T-helper 17 cell (primary cell): ENCODE measurements around the gene NUMB. TPM values are rescaled to one million over a fixed set of nuclear protein-coding genes. Genes with fewer than 3 reads are reported as not detected.

Experiments used
- ATAC-seq: fragments of 150-1000 bp; cut with Tn5 transposase; 2 replicates; pipeline ENCODE4 v1.10.0; 2021; ENCODE audit warnings: mild to moderate bottlenecking, moderate library complexity
- DNase-seq, 3 donors: peaks; one replicate each; pipeline versions ENCODE4 v3.0.0 to v3.0.0-alpha.2; 2020 to 2021
- H3K9me3 ChIP-seq: one replicate; pipeline ENCODE4 v1.7.0; 2013; ENCODE audit warnings: low read length, mild to moderate bottlenecking; ENCODE audit not compliant: control insufficient read depth, poor library complexity, severe bottlenecking
- H3K27ac Mint-ChIP-seq: one replicate; pipeline ENCODE4 v1.8.0; 2022; ENCODE audit warnings: mild to moderate bottlenecking, moderate library complexity, mixed read lengths
- H3K27me3 Mint-ChIP-seq: one replicate; pipeline ENCODE4 v1.8.0; 2022; ENCODE audit warnings: mixed read lengths
- H3K36me3 Mint-ChIP-seq: one replicate; pipeline ENCODE4 v1.8.0; 2022; ENCODE audit warnings: low read depth, mixed read lengths
- H3K4me1 Mint-ChIP-seq: one replicate; pipeline ENCODE4 v1.8.0; 2022; ENCODE audit warnings: mild to moderate bottlenecking, mixed read lengths
- H3K4me3 Mint-ChIP-seq: one replicate; pipeline ENCODE4 v1.8.0; 2022; ENCODE audit warnings: mild to moderate bottlenecking, moderate library complexity, mixed read lengths
- total RNA-seq, 4 donors: library from RNA in 2 of 4; stranded (reverse) in 2 of 4; gene quantifications; one replicate each; pipeline ENCODE4 v1.2.3 and lab custom pipeline; 2022 to 2026

Gene NUMB
- total RNA-seq, 2 donors from 2014 or later, result 38.8 to 45.7 TPM

GRCh38 chr14:73280903-73281302, 177.4 kb downstream of the NUMB start:
- H3K36me3 Mint-ChIP-seq, result peaks cover 26% of the 10 kb centered on the region

GRCh38 chr14:73277376-73277775, 181.0 kb downstream of the NUMB start:
- Mint-ChIP-seq H3K4me1 (peaks cover 7% of the 10 kb centered on the region), H3K27me3 (no peaks in the 10 kb centered on the region), H3K27ac (no peak overlapping the region), H3K4me3 (no peak overlapping the region), H3K36me3 (peaks cover 19% of the 10 kb centered on the region)
- DNase-seq (no peak), ATAC-seq (no peak)
- no peaks in the 10 kb centered on the region for H3K9me3 ChIP-seq

More at GRCh38 chr14:73280903-73281302, 177.4 kb downstream of the NUMB start:
- Mint-ChIP-seq H3K4me1 (peaks cover 8% of the 10 kb centered on the region), H3K27ac (no peak overlapping the region), H3K4me3 (no peak overlapping the region), H3K27me3 (no peaks in the 10 kb centered on the region)
- H3K9me3 ChIP-seq, result no peaks in the 10 kb centered on the region
- ATAC-seq (no peak), DNase-seq (no peak)

- no peak for ATAC-seq
- peaks cover 15% of the 10 kb centered on the region for H3K36me3 Mint-ChIP-seq
Measured at GRCh38 chr14:73276836-73277235, 181.5 kb downstream of the NUMB start.

GRCh38 chr14:73273799-73274198, 184.5 kb downstream of the NUMB start:
- DNase-seq (no peak), ATAC-seq (no peak)
- no peaks in the 10 kb centered on the region for H3K9me3 ChIP-seq
- H3K4me3 Mint-ChIP-seq, result no peak overlapping the region
- no peak overlapping the region for H3K27ac Mint-ChIP-seq
- H3K4me1 Mint-ChIP-seq, result peaks cover 17% of the 10 kb centered on the region
- peaks cover 7% of the 10 kb centered on the region for H3K27me3 Mint-ChIP-seq
- H3K36me3 Mint-ChIP-seq, result peaks cover 7% of the 10 kb centered on the region

More at GRCh38 chr14:73276836-73277235, 181.5 kb downstream of the NUMB start:
- no peaks in the 10 kb centered on the region for H3K9me3 ChIP-seq
- Mint-ChIP-seq H3K27me3 (no peaks in the 10 kb centered on the region), H3K27ac (no peak overlapping the region), H3K4me1 (peaks cover 7% of the 10 kb centered on the region), H3K4me3 (no peak overlapping the region)
- DNase-seq, result no peak

- no peaks in the 10 kb centered on the region for H3K9me3 ChIP-seq
- Mint-ChIP-seq H3K36me3 (peaks cover 7% of the 10 kb centered on the region), H3K4me3 (no peak overlapping the region), H3K4me1 (peaks cover 17% of the 10 kb centered on the region), H3K27ac (no peak overlapping the region), H3K27me3 (peaks cover 7% of the 10 kb centered on the region)
- DNase-seq (no peak), ATAC-seq (no peak)
Measured at GRCh38 chr14:73272393-73272792, 186.0 kb downstream of the NUMB start.

- Mint-ChIP-seq H3K4me1 (peaks cover 15% of the 10 kb centered on the region), H3K4me3 (peak overlapping the region; percentile 68), H3K27me3 (peaks cover 7% of the 10 kb centered on the region), H3K36me3 (peaks cover 2% of the 10 kb centered on the region), H3K27ac (no peak overlapping the region)
- DNase-seq (no peak), ATAC-seq (peak; percentile 66)
- H3K9me3 ChIP-seq, result no peaks in the 10 kb centered on the region
Measured at GRCh38 chr14:73269729-73270531, 188.4 kb downstream of the NUMB start.

- no peak for DNase-seq
- Mint-ChIP-seq H3K27me3 (peaks cover 18% of the 10 kb centered on the region), H3K27ac (no peak overlapping the region), H3K4me3 (no peak overlapping the region), H3K36me3 (peaks cover 2% of the 10 kb centered on the region), H3K4me1 (peaks cover 12% of the 10 kb centered on the region)
- H3K9me3 ChIP-seq, result no peaks in the 10 kb centered on the region
- ATAC-seq, result no peak
Measured at GRCh38 chr14:73267474-73267873, 190.9 kb downstream of the NUMB start.

- H3K4me1 Mint-ChIP-seq, result peaks cover 7% of the 10 kb centered on the region
- H3K36me3 Mint-ChIP-seq, result peaks cover 2% of the 10 kb centered on the region
- no peak overlapping the region for H3K27ac Mint-ChIP-seq
- H3K9me3 ChIP-seq, result no peaks in the 10 kb centered on the region
- DNase-seq, result no peak
- H3K4me3 Mint-ChIP-seq, result no peak overlapping the region
- peaks cover 18% of the 10 kb centered on the region for H3K27me3 Mint-ChIP-seq
- no peak for ATAC-seq
Measured at GRCh38 chr14:73266317-73266716, 192.0 kb downstream of the NUMB start.

GRCh38 chr14:73265721-73266046, 192.7 kb downstream of the NUMB start:
- H3K36me3 Mint-ChIP-seq, result peaks cover 2% of the 10 kb centered on the region
- DNase-seq, result no peak
- H3K4me3 Mint-ChIP-seq, result no peak overlapping the region
- H3K9me3 ChIP-seq, result no peaks in the 10 kb centered on the region
- peaks cover 16% of the 10 kb centered on the region for H3K27me3 Mint-ChIP-seq
- no peak overlapping the region for H3K27ac Mint-ChIP-seq
- peaks cover 6% of the 10 kb centered on the region for H3K4me1 Mint-ChIP-seq
- ATAC-seq, result no peak

GRCh38 chr14:73264885-73265720, 193.2 kb downstream of the NUMB start:
- ATAC-seq (no peak), DNase-seq (no peak)
- no peaks in the 10 kb centered on the region for H3K9me3 ChIP-seq
- H3K36me3 Mint-ChIP-seq, result no peaks in the 10 kb centered on the region
- H3K4me3 Mint-ChIP-seq, result no peak overlapping the region
- no peak overlapping the region for H3K27ac Mint-ChIP-seq
- H3K4me1 Mint-ChIP-seq, result no peaks in the 10 kb centered on the region
- H3K27me3 Mint-ChIP-seq, result peaks cover 11% of the 10 kb centered on the region

- Mint-ChIP-seq H3K4me1 (no peaks in the 10 kb centered on the region), H3K36me3 (no peaks in the 10 kb centered on the region), H3K4me3 (no peak overlapping the region), H3K27ac (no peak overlapping the region), H3K27me3 (peaks cover 11% of the 10 kb centered on the region)
- ATAC-seq (no peak), DNase-seq (no peak)
- no peaks in the 10 kb centered on the region for H3K9me3 ChIP-seq
Measured at GRCh38 chr14:73264080-73264884, 194.1 kb downstream of the NUMB start.

GRCh38 chr14:73263606-73264005, 194.7 kb downstream of the NUMB start:
- no peaks in the 10 kb centered on the region for H3K9me3 ChIP-seq
- ATAC-seq (no peak), DNase-seq (no peak)
- Mint-ChIP-seq H3K36me3 (no peaks in the 10 kb centered on the region), H3K27ac (no peak overlapping the region), H3K4me3 (no peak overlapping the region), H3K27me3 (peaks cover 11% of the 10 kb centered on the region), H3K4me1 (no peaks in the 10 kb centered on the region)
